NCI-H510A (cell line): Measurements from ENCODE around the gene ZNF99.
"Not testable (repeated sequence)": the region's sequence is repeated elsewhere in the genome, so short reads cannot be mapped to it uniquely, and the experiment has no call there.

Source experiments
- DNase-seq: peaks from one replicate; lab custom pipeline; 2025; lab: John Stamatoyannopoulos, UW

Gene ZNF99

DNA sequence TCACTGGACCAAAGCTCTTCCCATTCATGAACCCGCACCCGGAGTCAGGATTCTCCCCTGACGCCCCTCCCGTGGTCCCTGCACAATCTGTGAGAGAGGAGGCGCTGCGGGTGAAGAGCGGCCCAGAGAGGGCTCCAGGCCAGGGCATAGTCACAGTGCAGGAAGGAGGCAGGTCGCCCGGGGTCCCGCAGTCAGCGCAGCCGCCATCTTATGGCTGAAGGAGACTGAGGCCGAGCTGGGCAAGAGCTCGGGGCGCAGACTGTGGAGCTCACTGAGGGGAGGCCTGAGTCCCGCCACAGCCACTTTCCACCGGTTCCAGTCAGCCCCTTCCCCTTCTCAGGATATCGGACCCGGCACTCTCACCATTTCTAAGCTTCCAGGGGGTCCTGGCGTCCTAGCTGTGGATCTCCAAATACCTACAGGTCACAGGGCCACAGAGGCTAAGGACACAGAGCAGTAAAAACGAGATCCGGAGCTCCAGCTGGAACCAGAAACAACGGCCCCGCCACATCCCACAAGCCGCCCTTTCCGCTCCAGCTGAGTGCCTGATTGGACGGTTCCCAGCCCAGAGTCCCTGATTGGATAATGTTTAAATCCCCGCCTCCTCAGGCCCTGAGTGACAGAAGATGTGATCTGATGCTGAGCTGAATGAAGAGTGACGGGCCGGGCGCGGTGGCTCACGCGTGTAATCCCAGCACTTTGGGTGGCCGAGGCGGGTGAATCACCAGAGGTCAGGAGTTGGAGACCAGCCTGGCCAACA is at the start of gene ZNF99:
ZNF99 (minus strand) TSS at position 501 of the 760 bp plus-strand sequence; CDS start at position 366, 135 bp downstream.
- no peak for DNase-seq

DNA sequence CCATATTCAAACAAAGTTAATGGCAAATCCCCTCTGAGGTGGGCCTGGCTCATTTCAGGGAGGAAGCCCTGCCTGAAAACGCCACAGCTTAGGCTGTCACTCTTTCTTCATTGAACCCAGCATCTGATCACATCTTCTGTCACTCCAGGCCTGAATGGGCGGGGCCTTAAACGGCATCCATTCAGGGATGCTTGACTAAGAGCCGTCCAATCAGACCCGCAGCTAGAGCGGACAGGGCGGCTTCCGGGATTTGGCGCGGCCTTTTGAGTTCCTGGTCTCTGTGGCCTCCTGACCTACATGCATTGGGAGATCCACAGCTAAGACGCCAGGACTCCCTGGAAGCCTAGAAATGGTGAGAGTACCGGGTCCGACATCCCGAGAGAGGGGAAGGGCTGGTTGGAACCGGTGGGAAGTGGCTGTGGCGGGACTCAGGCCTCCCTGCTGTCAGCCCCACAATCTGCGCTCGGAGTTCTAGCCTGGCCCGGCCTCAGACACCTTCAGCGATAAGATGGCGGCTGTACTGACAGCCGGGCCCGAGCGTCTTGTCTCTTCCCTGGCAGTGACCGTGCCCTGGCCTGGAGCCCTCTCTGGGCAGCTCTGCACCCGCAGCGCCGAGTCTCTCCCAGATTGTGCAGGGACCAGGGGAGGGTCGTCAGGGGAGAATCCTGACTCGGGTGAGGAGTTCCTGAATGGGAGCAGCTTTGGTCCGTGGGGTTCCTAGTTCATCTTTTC is 48.2 kb upstream of the ZNF99 start, which contains the start of gene ZNF723:
ZNF723 (plus strand) TSS at position 261 of the 732 bp plus-strand sequence; CDS start at position 350, 89 bp downstream.
- no peak for DNase-seq

DNA sequence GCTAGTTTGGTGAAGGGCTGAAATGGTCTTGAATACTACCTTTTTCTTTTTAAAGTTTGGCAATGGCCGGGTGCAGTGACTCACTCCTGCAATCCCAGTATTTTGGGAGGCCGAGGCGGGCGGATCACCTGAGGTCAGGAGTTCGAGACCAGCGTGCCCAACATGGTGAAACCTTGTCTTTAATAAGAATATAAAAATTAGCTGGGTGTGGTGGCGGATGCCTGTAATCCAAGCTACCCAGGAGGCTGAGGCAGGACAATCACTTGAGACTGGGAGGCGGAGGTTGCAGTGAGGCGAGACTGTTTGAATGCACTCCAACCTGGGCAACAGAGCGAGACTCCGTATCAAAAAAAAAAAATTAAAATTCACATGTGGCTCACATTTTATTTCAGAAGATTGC is 47.3 kb upstream of the ZNF99 start:
- no peak for DNase-seq

DNA sequence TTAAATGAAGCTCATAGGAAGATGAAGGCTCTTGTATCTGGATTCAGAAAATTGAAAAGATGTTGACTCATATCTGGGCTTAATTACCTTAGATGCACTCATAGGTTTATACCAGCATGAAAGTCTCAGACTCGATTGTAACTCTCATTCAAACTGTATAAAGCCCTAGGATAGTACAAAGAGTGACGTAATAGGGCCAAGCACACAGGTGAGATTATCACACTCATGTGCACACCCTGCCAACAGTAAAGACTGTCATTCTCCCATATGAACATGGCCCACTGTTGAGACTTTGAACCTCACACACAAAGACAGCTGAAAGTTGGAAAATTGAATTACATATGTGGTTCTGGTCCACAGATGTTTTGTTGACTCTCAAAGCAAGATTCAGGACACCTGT is 30.2 kb upstream of the ZNF99 start:
- no peak for DNase-seq

DNA sequence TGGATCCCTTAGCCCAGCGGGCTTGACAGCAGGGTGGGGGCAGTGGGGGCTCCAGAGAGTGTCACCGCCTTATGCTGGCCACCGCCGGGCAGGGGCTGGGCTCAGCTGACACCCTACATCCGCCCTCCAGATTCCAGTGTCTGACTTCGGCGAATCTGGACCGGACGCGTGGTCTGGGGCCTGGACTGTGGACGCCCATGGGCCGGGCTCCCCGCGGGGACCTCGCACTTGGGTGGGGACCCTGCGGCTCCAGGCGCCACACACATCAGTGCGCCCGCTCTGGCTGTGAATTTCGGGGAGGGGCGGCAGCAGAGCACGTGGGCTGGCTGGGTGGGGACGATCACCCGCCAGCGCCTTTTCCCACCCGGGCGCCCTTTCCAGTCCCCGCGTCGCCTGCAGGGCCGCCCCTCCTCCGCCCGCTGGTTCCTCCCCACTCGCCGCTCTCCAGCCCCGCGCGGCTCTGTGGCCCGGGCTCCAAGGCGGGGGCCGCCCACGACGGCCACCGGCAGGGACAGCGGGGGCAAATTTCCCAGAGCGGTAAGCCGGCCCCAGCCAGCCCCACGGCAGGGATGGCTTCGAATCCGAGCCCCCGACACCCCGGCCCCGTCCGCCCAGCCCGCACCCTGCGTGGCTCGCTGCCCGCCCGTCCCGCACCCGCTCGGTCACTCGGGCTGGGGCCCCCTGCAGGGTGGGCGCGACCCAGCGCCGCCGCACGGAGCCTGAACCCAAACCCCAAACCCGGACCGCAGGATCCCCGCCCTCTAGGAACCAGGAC is 23.3 kb upstream of the ZNF99 start:
- DNase-seq, result no peak

DNA sequence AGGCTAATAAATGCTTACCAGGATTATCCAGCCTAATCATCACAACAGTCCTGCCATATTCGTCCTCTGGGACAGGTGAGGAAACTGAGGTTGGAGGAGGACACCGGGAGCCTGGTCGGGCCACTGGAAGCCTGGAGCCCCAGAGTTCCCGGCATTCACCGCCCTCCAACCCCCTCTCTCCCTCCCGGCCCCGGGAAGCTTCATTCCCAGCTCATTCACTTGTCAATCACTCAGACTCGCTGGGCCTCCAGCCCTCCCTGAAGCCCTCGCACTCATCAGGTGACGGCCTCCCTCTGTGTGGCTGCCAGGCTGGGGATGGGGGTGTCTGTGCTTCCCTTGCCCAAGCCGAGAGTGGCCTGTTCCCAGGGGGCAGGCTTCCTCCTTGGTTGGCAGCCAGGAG is 22.5 kb upstream of the ZNF99 start:
- DNase-seq, result no peak

DNA sequence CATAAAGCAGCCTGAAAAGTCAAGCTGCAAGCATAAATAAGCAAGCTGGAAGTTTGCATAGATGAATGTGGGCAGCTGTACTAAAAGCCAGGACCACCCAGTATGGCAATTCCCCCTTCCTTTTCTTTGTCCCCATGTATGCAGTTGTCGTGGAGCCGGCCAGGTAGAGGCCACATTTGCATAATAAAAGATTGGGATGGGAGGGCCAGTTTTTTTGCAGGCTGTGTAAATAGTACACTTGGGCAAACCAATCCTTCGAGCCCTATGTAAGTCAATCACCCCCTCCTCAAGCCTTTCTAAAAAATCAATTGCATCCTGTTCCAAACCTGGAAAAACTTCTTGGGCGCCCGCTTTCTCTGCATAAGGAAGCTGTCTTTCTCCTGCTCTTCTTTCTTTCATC is 13.1 kb upstream of the ZNF99 start:
- no peak for DNase-seq

DNA sequence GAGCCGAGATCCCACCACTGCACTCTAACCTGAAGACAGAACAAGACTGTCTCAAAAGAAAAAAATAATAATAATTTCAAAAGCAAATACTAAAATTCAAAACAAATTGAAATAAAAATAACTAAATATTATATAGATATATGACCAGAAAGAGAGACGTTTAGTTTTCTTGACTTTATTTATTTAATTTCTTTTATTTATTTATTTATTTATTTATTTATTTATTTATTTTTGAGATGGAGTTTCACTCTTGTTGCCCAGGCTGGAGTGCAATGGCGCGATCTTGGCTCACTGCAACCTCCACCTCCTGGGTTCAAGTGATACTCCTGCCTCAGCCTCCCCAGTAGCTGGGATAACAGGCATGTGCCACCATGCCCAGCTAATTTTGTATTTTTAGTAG is 8.9 kb upstream of the ZNF99 start:
- not testable (repeated sequence) for DNase-seq

DNA sequence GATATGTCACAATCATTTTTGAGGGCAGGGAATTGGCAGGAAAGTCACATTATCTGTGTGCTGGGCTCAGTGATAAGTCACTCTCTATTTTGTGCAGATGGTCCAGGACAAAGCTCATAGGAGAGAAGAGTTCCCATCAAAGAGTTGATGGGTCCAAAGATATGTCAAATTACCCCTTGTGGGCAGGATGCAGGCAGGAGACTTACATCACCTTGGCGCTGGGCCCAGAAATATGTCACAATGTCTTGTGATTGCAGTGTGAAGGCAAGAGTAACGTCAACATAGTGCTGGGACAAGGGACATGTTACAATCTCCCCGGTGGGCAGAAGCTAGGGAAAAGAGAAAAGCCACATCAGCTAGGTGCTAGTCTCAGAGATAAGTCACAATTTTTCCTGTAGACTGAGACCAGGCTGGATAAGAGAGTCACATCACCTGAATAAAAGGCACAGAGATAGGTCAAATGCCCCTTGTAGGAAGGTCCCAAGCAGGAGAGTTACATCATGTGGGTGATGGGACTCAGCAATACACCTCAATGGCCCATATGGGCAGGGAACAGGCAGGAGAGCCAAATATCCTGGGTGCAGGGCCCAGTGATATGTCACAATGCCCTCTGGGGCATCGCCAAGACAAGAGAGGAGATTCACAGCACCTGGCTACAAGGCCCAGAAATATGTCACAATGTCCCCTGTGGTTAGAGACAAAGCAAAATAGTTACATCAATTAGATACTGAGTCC is 47.9 kb downstream of the ZNF99 start:
- no peak for DNase-seq

DNA sequence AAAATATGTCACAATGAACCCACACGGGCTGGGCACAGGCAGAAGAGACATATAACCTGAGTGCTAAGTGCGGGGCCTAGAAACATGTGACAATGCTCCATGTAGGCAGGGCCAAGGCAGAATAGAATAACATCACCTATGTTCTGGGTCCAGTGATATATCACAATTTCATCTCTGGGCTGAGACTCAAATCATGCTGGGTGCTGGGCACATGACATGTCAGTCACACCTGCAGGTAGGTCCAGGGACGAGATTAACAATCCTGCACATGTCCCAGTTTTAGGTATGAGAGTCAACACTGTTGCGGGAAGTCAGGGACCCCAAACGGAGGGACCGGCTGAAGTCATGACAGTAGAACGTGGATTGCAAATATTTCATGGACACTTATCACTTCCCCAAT is 50.3 kb downstream of the ZNF99 start:
- DNase-seq, result no peak

DNA sequence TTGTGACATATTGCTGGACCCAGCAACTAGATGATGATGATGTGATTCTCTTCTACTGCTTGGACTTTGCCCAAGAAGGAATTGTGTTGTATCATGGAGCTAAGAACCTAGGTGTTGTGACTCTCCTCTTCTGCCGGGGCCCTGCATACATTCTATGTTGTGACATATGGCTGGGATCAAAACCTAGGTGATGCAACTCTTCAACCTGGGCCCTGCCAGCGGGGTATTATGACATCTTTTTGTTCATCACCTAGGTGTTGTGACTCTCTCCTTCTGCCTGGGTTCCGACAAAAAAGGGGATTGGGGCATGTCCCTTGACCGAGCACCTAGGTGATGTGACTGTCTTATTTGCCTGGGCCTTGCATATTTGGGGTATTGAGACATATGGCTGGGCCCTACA is 55.7 kb downstream of the ZNF99 start:
- DNase-seq, result not testable (repeated sequence)

DNA sequence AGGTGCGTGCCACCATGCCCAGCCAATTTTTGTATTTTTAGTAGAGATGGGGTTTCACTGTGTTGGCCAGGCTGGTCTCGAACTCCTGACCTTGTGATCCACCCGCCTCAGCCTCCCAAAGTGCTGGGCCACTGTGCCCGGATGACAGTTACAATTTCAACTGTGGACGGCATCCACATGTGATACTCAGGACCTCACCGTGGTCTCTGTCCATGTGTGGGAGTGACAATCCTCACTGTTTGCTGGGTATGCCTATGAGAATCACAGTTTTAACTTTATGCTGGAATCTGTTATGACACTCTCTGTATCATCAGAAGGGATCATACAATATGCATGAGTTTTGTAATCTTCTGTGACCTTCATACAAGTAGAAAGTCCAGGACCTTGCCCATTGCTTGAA is 62.4 kb downstream of the ZNF99 start:
- DNase-seq, result not testable (repeated sequence)

DNA sequence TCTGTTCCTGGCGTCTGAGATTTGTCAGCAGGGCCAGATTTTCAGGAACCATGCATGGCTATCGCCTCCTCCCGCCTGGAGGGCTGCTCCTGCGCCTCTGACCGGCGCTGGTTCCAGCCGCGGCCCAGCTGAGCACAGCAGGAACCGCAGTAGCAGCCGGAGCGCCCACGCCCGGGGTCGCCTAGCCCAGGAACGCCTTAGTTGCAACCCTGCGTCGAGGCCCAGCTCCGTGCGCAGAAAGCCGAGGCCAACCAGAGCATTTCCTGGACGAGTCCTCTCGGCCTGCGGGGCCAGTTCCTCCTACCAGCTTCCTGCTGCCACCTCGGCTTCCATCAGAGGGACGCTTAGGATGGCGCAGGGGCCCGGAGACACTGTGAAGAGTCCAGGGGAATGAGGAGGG is 75.0 kb downstream of the ZNF99 start:
- no peak for DNase-seq

DNA sequence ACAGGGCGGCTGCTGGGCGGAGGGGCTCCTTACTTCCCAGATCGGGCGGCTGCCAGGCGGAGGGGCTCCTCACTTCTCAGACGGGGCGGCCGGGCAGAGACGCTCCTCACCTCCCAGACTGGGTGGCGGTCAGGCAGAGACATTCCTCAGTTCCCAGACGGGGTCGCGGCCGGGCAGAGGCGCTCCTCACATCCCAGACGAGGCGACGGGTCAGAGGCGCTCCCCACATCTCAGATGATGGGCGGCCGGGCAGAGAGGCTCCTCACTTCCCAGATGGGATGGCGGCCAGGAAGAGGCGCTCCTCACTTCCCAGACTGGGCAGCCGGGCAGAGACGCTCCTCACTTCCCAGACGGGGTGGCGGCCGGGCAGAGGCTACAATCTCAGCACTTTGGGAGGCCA is 80.9 kb downstream of the ZNF99 start:
- DNase-seq, result not testable (repeated sequence)

DNA sequence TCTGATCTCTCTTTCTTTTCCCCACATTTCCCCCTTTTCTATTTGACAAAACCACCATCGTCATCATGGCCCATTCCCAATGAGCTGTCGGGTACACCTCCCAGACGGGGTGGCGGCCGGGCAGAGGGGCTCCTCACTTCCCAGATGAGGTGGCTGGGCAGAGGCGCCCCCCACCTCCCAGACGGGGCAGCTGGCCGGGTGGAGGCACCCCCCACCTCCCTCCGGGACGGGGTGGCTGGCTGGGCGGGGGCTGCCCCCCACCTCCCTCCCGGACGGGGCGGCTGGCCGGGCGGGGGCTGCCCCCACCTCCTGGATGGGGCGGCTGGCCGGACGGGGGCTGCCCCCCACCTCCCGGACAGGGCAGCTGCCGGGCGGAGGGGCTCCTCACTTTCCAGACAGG is 81.3 kb downstream of the ZNF99 start:
- DNase-seq, result not testable (repeated sequence)
